Measurements from ENCODE around the gene PPP1R3E.
"Not testable (repeated sequence)": the region's sequence is repeated elsewhere in the genome, so short reads cannot be mapped to it uniquely, and the experiment has no call there.

PPP1R3E gene

GRCh38 chr14:23297611-23298277 lies 4.9 kb downstream of the PPP1R3E start:
- peak; percentile 76 for DNase-seq

DNA sequence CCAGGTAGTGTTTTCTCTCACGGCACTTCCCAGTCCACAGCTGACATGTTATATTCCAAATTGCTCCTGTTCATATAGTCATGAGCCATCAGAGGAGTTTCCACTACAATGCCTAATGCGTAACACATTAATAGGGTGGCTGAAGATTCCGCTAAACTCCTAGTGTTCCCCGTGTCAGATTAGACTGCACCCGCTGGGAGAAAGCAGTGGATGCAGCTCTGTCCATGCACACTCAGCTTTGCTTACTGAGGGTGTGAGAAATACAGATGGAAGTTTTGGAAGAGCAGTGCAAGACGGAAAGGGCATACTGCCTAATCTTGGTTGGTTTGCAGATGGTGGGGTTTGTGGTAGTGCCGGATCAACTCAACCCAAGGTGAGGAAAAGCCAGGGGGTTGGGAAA lies 5.6 kb downstream of the PPP1R3E start:
- no peak for DNase-seq

GRCh38 chr14:23296012-23296777 lies 6.5 kb downstream of the PPP1R3E start:
- DNase-seq, result no peak

DNA sequence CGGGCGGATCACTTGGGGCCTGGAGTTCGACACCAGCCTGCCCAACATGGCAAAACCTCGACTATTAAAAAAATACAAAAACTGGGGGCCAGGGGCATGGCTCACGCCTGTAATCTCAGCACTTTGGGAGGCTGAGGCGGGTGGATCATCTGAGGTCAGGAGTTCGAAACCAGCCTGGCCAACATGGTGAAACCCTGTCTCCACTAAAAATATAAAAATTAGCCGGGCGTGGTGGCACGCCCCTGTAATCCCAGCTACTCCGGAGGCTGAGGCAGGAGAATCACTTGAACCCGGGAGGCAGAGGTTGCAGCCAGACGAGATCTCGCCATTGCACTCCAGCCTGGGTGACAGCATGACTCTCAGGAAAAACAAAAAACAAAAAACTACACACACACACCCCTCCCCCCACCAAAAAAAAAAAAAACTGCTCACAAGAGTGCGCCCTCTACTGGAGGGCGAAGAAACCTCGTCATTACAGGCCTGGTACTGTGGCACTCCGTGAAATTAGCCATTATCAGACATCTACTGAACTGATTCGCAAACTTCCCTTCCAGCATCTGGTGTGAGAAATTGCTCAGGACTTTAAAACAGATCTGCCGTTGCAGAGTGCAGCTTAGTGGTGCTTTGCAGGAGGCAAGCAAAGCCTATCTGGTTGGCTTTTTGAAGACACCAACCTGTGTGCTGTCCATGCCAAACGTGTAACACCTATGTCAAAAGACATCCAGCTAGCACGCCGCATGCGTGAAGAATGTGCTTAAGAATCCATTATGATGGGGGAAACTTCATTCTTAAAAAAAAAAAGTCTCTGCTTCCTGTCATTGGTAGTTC lies 7.7 kb downstream of the PPP1R3E start:
- peak; percentile 89 for DNase-seq

DNA sequence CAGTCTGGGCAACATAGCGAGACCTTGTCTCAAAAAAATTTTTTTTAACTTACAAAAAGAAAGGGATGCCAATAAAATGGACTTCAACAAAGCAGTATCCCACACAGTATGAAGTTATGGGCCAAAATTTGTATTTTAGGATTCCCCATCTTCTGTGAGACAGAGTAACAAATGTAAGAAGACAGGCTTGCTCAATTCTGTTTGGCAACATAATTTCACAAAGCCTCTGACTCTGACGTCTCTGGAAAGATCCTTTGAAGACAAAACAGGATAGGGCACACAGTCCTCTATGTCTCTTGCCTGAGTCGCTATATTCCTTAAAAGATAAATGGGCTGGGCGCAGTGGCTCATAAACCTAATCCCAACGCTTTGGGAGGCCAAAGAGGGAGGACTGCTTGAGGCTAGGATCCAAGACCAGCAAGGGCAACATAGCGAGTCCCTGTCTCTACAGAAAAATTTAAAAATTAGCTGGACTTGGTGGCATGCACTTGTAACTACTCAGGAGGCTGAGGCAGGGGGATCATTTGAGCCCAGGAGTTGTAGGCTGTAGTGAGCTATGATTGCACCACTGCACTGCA lies 15.7 kb downstream of the PPP1R3E start:
- no peak for DNase-seq

DNA sequence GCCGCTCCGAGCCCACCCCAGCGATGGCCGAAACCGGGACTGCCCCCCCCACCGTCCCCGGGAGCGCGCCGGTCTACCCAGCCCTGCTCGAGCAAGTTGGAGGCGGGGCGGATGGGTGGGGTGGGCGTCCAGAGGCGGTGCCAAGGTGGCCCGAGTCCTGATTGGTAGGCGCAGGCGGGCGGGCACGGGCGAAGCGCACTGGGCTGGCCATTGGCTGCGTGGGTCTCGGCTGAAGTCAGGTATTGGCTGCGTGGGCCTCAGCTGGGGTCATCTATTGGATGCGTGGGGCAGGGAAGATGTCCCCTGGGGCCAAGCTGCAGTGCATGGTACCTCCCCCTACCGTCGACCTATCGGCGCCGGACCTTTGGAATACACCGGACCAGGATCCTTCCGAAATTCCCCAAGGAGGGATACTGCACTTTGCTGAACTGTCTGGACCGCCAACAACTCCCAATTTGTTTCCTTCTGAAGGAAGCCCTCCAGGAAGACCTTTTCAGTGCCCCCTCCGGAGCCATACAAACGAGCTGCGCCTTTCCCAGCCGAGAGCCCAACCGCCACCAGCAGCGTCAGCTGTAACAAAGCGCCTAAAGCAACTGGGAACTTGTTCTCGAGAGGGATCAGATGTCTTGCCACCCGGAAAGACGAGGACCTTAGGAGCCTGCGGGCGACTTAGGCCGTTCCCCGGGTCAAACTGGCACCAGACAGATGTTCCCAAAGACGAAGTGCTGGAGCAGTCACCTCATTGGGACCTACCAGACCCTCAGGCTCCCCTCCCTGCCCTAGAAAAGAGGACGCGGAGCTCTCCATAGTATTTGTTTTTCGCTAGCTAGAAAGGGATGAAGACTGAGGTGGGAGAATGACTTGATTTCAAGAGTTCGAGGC lies 16.4 kb downstream of the PPP1R3E start, which contains the start of gene HOMEZ:
Gene HOMEZ, minus strand, starts transcription at position 113 of the 882 bp plus-strand sequence. CDS start 180 bp downstream, outside the sequence.
- DNase-seq, result peak; percentile 99

- peak; percentile 48 for DNase-seq
These were observed 17.1 kb downstream of the PPP1R3E start for GRCh38 chr14:23285530-23286019.

DNA sequence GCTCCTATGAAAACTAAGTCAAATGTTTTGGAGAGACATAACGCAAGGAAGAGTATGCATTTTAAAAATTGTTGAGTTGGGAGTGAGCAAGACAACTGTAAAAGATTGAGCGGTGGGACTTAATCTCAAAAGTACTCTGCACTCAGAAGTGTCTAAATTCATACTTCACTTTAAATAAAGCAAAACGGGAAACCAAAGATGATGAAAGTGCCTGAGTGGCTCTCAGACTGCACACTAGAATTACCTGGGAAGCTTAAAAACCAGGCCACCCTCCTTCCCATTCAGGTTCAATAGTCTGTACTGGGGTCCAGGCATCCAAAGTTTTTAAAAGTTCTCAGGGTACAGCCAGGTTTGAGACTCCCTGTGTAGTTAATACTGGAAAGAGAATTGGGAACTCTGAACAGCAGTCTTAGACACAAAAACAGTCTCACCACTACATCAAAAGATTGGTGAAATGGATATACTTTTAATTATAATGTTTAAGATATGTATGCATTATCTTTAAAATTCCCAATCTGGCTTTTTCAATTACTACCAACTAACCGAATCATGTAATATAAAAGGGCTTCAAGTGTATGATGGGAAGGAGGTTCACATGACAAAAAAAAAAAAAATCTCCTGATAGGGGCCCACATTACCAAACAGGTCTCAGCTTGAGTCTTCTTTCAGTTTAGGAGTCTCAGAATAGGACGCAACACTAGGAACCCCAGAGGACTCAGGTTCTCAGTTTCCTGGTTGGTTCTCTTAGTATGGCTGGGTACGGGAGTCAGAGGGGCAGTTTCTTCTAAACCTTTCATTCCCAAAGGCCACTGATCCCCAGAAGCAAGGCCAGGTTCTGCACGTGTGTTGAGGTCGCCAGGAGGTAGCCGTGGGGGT lies 17.8 kb downstream of the PPP1R3E start:
- peak; percentile 68 for DNase-seq

DNA sequence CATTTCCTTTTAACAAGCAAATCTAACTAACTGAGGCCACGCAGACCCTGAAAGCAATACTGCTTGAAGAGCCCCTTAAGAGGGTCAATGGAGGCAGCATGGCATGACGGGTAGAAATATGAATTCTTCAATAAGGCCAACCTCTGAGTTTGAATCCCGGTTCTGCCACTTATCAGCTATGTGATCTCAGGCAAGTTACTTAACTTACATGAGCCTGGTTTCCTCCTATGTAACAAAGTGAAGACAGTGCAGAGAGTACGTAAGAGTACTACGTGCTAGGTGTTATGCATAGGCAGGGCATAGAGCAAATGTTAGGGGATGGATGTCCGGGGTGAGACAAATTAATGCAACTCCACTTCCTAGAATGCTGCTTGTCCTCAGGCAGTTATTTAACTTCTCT lies 21.4 kb downstream of the PPP1R3E start:
- no peak for DNase-seq

- peak; percentile 77 for DNase-seq
These were observed 24.7 kb downstream of the PPP1R3E start for GRCh38 chr14:23277928-23278327.

- DNase-seq, result no peak
These were observed 25.5 kb downstream of the PPP1R3E start for GRCh38 chr14:23277189-23277588.

- no peak for DNase-seq
These were observed 27.2 kb downstream of the PPP1R3E start for GRCh38 chr14:23275412-23275811.

GRCh38 chr14:23269193-23269592 lies 33.5 kb downstream of the PPP1R3E start:
- no peak for DNase-seq

DNA sequence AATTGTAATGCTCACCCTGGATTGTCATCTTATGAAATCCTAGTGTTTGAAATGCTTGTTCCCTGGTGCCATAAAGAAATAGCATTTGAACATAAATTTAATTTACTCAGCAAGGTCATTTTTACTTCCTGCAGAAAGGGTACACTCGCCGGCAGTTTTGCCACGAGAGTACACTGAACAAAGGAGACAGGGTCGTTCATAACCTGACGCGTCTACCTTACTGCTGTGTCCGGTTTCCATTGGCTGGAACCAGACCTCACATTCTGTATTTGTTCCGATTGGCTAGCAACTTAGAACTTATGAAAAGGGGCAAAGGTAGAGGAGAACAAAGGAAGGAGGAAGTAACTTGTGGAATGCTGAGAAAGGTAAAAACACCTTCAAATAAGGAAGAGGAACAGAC lies 41.8 kb downstream of the PPP1R3E start:
- not testable (repeated sequence) for DNase-seq

- no peak for DNase-seq
These were observed 43.2 kb downstream of the PPP1R3E start for GRCh38 chr14:23259426-23259825.

DNA sequence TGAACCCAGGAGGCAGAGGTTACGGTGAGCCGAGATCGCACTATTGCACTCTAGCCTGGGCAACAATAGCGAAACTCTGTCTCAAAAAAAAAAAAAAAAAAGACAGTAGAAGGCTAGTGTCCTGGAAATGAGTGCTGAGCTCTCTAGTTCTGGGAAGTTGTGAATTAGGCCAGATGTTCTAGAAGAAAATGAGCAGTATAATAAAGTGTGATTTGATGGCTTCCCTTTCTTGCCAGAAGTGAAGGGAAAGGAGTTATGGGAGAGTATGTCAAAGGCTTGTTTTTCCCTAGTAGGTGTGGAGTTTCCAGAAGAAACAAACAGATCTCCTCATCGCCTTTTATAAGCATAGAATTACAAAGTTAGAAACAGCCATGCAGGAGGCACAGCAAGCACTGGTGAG lies 44.4 kb downstream of the PPP1R3E start:
- DNase-seq, result no peak

GRCh38 chr14:23252420-23253333 lies 50.0 kb downstream of the PPP1R3E start:
- no peak for DNase-seq

GRCh38 chr14:23252006-23252405 lies 50.7 kb downstream of the PPP1R3E start:
- no peak for DNase-seq

GRCh38 chr14:23249824-23250223 lies 52.8 kb downstream of the PPP1R3E start:
- DNase-seq, result no peak

DNA sequence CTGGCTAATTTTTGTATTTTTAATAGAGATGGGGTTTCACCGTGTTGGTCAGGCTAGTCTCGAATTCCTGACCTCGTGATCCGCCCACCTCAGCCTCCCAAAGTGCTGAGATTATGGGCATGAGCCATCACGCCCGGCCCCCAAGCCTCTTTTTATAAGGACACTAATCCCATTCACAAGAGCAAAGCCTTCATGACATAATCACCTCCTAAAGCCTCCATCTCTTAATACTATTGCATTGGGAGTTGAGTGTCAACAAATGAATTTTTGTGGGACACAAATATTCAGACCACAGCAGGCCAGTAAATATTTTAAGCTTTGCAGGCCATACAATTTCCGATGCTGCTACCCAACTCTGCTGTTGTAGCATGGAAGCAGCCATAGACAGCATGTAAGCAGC lies 54.1 kb downstream of the PPP1R3E start:
- DNase-seq, result no peak

Data from hematopoietic multipotent progenitor cell treated with erythropoietin and hydrocortisone succinate and interleukin-3 and kit ligand, for 6 days (in vitro differentiated cells).